ENCODE results near the gene RNASEH2B. TPM values are rescaled to one million over a fixed set of nuclear protein-coding genes. Genes with fewer than 3 reads are reported as not detected.

RNASEH2B gene
- total RNA-seq, 1 experiment from 2014 or later, result 60.2 TPM

GRCh38 chr13:50990818-50991506 is 81.4 kb downstream of the RNASEH2B start:
- POLR2A ChIA-PET, result no interaction called here

GRCh38 chr13:50991579-50992521 is 82.3 kb downstream of the RNASEH2B start:
- no peak overlapping the region for H3K27ac Mint-ChIP-seq (ENCODE audit: unreplicated experiment)
- peaks cover 9% of the 10 kb centered on the region for H3K9me3 Mint-ChIP-seq (ENCODE audit: unreplicated experiment)
- intact Hi-C loops (cut with micrococcal nuclease; ENCODE audit: unreplicated experiment), result loop anchor here (2.0 kb wide), 2 partner anchors 15 to 43 kb away; no protein-coding TSS in a partner anchor
- Histone ChIP-seq H3K4me3 (ENCODE audit: low read depth, low read length) (no peak overlapping the region), H3K9me3 (no peaks in the 10 kb centered on the region), H3K4me1 (peaks cover 50% of the 10 kb centered on the region), H3K27me3 (replicated peaks; ENCODE audit: control insufficient read depth, insufficient read depth, low read length) (no peaks in the 10 kb centered on the region), H3K36me3 (ENCODE audit: control insufficient read depth, insufficient read depth, low read length) (no peaks in the 10 kb centered on the region)
- no peak for DNase-seq
- H3K4me1 Mint-ChIP-seq (ENCODE audit: low read depth, unreplicated experiment), result no peaks in the 10 kb centered on the region
- ChIA-PET CTCF (no interaction called here), POLR2A (no interaction called here)
- H3K4me3 Mint-ChIP-seq (ENCODE audit: unreplicated experiment), result no peak overlapping the region
- H3K36me3 Mint-ChIP-seq (ENCODE audit: insufficient read depth, unreplicated experiment), result no peaks in the 10 kb centered on the region
- BruUV-seq (replicated peaks), result no TSS peak
- TF ChIP-seq, protein P1, sequence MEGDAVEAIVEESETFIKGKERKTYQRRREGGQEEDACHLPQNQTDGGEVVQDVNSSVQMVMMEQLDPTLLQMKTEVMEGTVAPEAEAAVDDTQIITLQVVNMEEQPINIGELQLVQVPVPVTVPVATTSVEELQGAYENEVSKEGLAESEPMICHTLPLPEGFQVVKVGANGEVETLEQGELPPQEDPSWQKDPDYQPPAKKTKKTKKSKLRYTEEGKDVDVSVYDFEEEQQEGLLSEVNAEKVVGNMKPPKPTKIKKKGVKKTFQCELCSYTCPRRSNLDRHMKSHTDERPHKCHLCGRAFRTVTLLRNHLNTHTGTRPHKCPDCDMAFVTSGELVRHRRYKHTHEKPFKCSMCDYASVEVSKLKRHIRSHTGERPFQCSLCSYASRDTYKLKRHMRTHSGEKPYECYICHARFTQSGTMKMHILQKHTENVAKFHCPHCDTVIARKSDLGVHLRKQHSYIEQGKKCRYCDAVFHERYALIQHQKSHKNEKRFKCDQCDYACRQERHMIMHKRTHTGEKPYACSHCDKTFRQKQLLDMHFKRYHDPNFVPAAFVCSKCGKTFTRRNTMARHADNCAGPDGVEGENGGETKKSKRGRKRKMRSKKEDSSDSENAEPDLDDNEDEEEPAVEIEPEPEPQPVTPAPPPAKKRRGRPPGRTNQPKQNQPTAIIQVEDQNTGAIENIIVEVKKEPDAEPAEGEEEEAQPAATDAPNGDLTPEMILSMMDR (IDR thresholded peaks at IDR 0.05; ENCODE audit: insufficient read depth in 1 of 2, low read depth in 1 of 2, low read length in 1 of 2, severe bottlenecking in 1 of 2, unreplicated experiment in 1 of 2), result no peak
- H3K27me3 Mint-ChIP-seq (ENCODE audit: insufficient read depth, unreplicated experiment), result no peaks in the 10 kb centered on the region

More at GRCh38 chr13:50990818-50991506, 81.4 kb downstream of the RNASEH2B start:
- no peak overlapping the region for H3K4me3 ChIP-seq (ENCODE audit: low read depth, low read length)
- intact Hi-C loops (cut with micrococcal nuclease; ENCODE audit: unreplicated experiment), result no loop called here
- no TSS peak for BruUV-seq (replicated peaks)
- no peaks in the 10 kb centered on the region for H3K36me3 Mint-ChIP-seq (ENCODE audit: insufficient read depth, unreplicated experiment)
- no peak for DNase-seq
- H3K27me3 Mint-ChIP-seq (ENCODE audit: insufficient read depth, unreplicated experiment), result no peaks in the 10 kb centered on the region
- no peaks in the 10 kb centered on the region for H3K9me3 ChIP-seq
- H3K9me3 Mint-ChIP-seq (ENCODE audit: unreplicated experiment), result peaks cover 9% of the 10 kb centered on the region
- no peaks in the 10 kb centered on the region for H3K36me3 ChIP-seq (ENCODE audit: control insufficient read depth, insufficient read depth, low read length)
- peaks cover 47% of the 10 kb centered on the region for H3K4me1 ChIP-seq
- peak overlapping the region; percentile 13 for H3K27ac Mint-ChIP-seq (ENCODE audit: unreplicated experiment)
- H3K4me3 Mint-ChIP-seq (ENCODE audit: unreplicated experiment), result no peak overlapping the region
- TF ChIP-seq, protein P1 (IDR thresholded peaks at IDR 0.05; ENCODE audit: insufficient read depth in 1 of 2, low read depth in 1 of 2, low read length in 1 of 2, severe bottlenecking in 1 of 2, unreplicated experiment in 1 of 2), result no peak
- CTCF ChIA-PET, result no interaction called here
- H3K4me1 Mint-ChIP-seq (ENCODE audit: low read depth, unreplicated experiment), result no peaks in the 10 kb centered on the region
- no peaks in the 10 kb centered on the region for H3K27me3 ChIP-seq (replicated peaks; ENCODE audit: control insufficient read depth, insufficient read depth, low read length)

GRCh38 chr13:50993371-50993770 is 83.8 kb downstream of the RNASEH2B start:
- peaks cover 54% of the 10 kb centered on the region for H3K4me1 ChIP-seq
- Mint-ChIP-seq H3K4me3 (ENCODE audit: unreplicated experiment) (no peak overlapping the region), H3K9me3 (ENCODE audit: unreplicated experiment) (peaks cover 9% of the 10 kb centered on the region), H3K36me3 (ENCODE audit: insufficient read depth, unreplicated experiment) (no peaks in the 10 kb centered on the region), H3K27me3 (ENCODE audit: insufficient read depth, unreplicated experiment) (no peaks in the 10 kb centered on the region), H3K27ac (ENCODE audit: unreplicated experiment) (no peak overlapping the region), H3K4me1 (ENCODE audit: low read depth, unreplicated experiment) (no peaks in the 10 kb centered on the region)
- intact Hi-C loops (cut with micrococcal nuclease; ENCODE audit: unreplicated experiment), result loop anchor here (2.0 kb wide), 2 partner anchors 13 to 41 kb away; no protein-coding TSS in a partner anchor
- H3K36me3 ChIP-seq (ENCODE audit: control insufficient read depth, insufficient read depth, low read length), result no peaks in the 10 kb centered on the region
- DNase-seq, result peak; percentile 62 to 70
- ChIA-PET CTCF (interaction anchor here (1.0 to 1.1 kb wide), 3 partner anchors 13 to 51 kb away, joined by 4 to 10 read pairs (median 4); no protein-coding TSS in a partner anchor), POLR2A (interaction anchor here (1.9 kb wide), 1 partner anchor 13 kb away, joined by 8 read pairs; no protein-coding TSS in a partner anchor)
- no peak overlapping the region for H3K4me3 ChIP-seq (ENCODE audit: low read depth, low read length)
- TF ChIP-seq, protein P1 (IDR thresholded peaks at IDR 0.05; ENCODE audit: insufficient read depth in 1 of 2, low read depth in 1 of 2, low read length in 1 of 2, severe bottlenecking in 1 of 2, unreplicated experiment in 1 of 2), result no peak
- H3K9me3 ChIP-seq, result no peaks in the 10 kb centered on the region
- BruUV-seq (replicated peaks), result no TSS peak
- no peaks in the 10 kb centered on the region for H3K27me3 ChIP-seq (replicated peaks; ENCODE audit: control insufficient read depth, insufficient read depth, low read length)

Measured in Caco-2 (cell line).